Omental fat pad (tissue), 4 donors: ENCODE data around the gene NR2E1. TPM values are rescaled to one million over a fixed set of nuclear protein-coding genes. Genes with fewer than 3 reads are reported as not detected.

Experiments
- ATAC-seq: fragments of 150-250 bp; one replicate; pipeline ENCODE4 v1.9.1; 2016; ENCODE audit warnings: mild to moderate bottlenecking, moderate library complexity; ENCODE audit not compliant: low FRiP score
- DNase-seq: peaks from one replicate; pipeline ENCODE4 v3.0.0-alpha.2; 2019; ENCODE audit warnings: low spot score
- CTCF ChIP-seq, 3 donors: fragments of 450-650 bp; IDR thresholded peaks; one replicate each; pipeline ENCODE4 v1.5.1; 2016 to 2017; ENCODE audit warnings: antibody characterized with exemption in 3 of 3, mild to moderate bottlenecking in 3 of 3, moderate library complexity in 2 of 3
- total RNA-seq, 4 donors: library from RNA; depleted of rRNA; stranded (reverse); fragments of >200 nt; gene quantifications; one replicate each; pipeline ENCODE4 v1.1.0, GENCODE V29; 2016

The NR2E1 gene
- total RNA-seq, 4 donors from 2014 or later: not detected

DNA sequence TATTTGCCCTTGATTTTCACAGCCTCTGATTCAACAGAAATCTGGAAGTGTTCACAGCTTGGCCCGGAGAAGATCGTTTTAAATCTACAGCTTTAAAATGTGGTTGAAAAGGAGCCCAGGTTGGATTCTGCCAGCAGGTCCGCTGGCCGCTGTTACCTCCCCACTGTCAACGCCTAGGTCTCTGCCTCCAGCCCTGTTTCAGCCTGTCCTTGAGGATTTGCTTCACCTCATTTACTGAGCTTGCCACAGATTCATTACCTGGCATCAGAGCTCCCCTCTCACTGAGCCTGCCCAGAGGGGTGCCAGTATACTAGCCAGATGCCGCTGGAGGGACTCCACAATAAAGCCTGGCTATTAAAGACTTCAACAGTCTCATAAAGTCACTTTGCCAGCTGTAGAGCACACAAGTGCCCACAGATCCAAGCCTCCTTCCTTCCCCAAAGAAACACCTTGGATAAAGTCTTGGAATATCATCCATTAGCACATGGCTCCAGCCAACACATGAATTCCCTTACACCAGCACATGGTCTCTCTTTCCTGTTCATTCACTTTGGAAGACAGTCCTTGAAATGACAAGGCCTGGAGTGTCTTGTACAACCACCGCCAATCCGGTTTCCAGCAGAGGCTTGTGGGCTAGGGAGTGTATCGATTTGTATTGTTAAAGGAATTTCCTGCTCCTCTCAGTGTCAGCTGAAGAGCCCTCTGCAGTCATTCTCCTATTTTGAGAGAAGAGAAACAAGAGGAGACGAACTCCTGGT, 9.5 kb upstream of the NR2E1 start:
- TF ChIP-seq CTCF (IDR thresholded peaks at IDR 0.05): no peak
- DNase-seq (no peak), ATAC-seq (no peak)

GRCh38 chr6:108156938-108157233, 8.9 kb upstream of the NR2E1 start:
- DNase-seq (no peak), ATAC-seq (no peak)
- no peak for TF ChIP-seq CTCF (IDR thresholded peaks at IDR 0.05)

DNA sequence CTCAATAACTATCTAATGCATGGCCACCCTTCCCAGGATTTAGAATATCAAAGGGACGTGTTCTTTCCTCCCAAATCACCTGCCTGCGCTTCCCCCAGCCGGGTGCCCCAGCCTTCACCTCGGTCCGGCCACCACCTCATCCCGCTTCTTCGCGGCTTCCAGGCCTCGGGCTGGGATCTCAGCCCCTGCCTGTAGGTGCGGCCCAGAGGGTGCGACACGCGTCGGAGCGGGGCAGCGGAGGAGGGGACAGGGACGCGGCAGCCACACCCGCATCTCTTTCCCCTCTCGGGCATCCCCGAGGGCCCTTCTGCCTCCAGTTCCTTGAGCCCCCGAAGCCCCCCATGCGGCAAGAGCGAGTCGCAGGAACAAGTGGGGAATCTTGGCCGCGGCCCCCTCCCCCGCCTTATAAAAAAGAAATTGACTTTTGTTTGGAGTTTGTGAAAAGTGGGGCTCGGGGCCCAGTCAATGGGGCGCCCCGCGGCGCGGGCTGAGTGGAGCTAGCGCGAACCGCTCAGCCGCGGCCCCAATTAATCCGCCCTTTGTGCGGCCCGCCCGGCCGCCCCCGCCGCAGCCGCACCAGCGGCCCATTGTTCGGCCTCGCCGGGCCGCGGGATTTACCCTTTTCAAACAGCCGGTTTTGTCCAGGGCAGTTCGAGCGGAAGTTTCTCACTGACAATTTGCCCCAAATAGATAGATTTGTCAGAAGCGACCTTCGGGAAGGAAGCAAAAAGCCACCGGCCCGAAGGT, 8.4 kb upstream of the NR2E1 start:
- TF ChIP-seq CTCF (IDR thresholded peaks at IDR 0.05): no peak
- no peak for ATAC-seq
- DNase-seq: no peak

DNA sequence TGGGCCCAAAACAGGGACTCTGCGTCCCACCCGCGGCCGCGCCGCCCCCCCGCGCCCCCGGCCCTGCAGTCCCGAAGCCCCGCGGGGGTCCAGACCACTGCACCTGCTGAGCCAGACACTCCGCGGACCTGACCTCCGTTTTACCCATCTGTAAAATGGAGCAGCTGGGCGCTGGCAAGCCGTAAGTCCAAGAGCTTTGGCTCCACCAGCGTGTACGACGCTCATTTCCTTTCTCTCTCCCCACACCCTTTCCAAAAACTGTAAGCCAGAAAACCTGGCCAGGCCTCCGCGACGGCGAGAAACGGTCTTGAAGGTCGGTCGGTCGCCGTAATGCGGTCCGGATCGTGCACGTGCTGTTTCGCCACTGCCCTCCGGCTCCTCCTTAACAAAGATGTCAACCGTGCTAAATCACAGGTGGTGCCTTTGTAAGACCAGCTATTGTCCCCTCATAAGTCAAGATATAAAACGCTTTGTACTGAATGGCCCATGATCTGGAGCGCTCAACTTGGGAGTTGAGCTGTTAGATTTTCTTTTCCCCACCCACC, 7.8 kb upstream of the NR2E1 start:
- no peak for DNase-seq
- TF ChIP-seq CTCF (IDR thresholded peaks at IDR 0.05): no peak
- ATAC-seq: no peak

DNA sequence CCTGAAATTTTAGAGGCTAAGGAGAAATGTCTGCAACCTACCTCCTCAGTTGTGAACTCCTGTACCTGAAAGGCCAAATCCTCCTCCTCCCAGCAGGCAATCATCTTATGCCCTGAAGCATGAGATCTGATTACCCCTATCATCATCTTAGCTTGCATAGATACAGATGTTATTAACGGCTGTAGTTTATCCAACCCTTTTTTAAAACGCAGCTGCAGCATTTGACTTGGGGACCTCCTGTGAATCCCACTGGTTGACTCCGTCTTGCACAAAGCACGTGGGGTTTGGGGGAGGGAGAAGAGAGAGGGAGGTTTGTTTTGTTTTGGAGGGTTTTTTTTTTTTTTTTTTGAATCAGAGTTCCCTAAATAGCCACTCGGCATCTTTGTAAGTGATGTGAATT, 5.8 kb upstream of the NR2E1 start:
- TF ChIP-seq CTCF (IDR thresholded peaks at IDR 0.05): no peak
- ATAC-seq: no peak
- no peak for DNase-seq

DNA sequence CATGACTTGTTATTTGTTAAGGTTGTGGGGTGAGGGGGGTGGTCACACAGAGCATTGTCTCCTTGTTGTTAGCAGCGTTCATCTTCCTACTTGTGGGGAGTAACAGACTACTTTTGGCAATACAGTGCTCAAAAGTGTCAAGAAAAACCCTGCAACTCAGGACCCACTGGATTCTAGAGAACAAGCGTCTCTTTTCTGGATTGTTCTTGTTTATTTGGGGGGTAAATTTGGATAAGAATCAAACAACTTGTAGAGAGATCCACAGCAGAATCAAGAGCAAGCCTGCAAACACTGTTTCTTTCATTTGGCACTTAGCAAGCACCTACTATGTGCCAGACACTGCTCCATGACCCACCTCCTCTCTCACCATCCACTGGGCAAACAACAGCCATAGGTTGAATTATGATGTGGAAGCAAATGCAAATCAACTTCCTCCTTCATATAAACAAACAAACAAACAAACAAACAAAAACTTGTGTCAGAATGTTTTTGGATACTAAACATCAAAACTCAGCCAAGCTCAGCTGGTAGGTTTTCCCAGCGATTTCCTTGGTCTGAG, 4.0 kb upstream of the NR2E1 start:
- no peak for TF ChIP-seq CTCF (IDR thresholded peaks at IDR 0.05)
- ATAC-seq (no peak), DNase-seq (no peak)
